NCI-H2171 treated with DMSO at 0.1 percent for 48 hours (cell line): ENCODE results near the gene MEIG1.
"Not testable (repeated sequence)": the region's sequence is repeated elsewhere in the genome, so short reads cannot be mapped to it uniquely, and the experiment has no call there.

ENCODE experiments used
- DNase-seq: peaks from one replicate; lab custom pipeline; 2025; lab: John Stamatoyannopoulos, UW

MEIG1 gene

DNA sequence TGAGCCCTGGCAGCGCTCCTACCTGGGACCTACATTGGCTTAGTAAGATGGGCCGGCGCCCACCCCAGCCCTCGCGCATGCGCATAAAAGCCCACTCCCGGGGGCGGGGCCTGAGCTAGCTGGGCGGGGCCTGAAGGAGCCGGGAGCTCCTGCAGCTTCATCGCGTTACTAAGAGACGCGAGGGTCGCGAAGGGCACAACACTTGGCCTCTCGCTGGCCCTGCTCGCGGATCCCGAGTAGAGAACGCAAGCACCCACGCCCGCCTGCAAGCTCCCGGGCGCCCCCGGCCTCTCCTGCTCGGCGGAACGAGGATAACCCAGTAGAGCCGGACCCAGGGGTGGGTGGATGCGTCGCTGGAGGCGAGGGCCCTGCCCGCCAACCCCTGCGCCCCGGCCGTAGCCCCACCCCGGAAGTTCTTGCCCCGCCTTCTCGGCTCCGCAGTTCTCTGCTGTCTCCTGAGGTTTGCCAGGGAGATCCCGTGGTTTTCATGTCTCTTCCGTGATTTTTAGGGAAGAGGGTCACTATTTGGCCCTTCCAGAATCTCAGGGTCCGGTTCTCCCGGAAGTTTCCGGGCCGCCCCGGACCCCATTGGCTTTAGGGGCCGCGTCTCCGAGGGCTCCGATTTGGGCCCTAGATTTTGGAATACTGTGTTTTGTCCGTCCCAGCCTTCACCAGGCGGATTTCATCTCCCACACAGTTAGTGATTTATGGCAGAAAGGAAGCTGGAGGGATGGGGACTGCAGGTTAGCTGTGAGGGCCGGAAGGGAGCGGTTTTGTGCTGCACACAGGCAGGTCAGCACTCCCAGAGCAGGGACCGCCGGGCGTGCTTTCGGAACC lies at the start of gene MEIG1:
TSS of gene MEIG1 (plus strand) at position 168 of the 837 bp plus-strand sequence. CDS start 7,081 bp downstream, outside the sequence.
- peak; percentile 86 for DNase-seq

DNA sequence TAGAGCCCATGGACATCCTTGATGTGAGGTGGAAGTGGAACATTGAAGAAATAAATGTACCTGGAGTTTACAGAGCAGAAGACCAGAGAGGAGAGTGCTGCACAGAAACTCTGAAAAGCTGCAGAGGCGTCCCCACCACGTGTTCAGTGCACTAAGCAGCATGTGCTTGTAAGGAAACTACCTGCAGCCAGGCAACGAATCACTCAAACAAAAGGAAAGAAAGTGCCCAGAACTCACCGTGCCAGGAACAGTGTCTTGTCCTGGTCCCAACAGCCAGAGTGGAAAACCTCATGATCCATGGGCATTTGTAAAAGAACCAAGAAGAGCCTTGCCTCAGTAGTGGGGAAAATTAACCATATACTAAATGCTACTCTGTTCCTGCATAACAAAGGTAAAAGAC lies 48.2 kb upstream of the MEIG1 start:
- no peak for DNase-seq

DNA sequence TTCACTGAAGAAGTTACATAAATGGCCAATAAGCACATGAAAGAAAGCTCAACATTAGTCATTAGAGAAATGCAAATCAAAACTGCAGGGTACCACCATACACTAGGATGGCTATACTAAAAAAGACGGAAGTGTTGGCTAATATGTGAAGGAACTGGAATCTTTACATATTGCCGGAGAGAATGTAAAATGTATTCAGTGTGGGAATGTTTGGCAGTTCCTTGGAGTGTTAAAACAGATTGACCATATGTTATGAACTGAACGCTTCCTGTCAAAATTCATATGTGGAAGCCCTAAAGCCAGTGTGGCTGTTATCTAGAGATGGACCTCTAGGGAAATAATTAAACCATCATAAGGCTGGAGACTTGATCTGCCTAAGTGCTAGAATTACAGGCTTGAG lies 47.4 kb upstream of the MEIG1 start:
- no peak for DNase-seq

GRCh38 chr10:14916600-14916999 lies 42.6 kb upstream of the MEIG1 start:
- DNase-seq, result no peak

DNA sequence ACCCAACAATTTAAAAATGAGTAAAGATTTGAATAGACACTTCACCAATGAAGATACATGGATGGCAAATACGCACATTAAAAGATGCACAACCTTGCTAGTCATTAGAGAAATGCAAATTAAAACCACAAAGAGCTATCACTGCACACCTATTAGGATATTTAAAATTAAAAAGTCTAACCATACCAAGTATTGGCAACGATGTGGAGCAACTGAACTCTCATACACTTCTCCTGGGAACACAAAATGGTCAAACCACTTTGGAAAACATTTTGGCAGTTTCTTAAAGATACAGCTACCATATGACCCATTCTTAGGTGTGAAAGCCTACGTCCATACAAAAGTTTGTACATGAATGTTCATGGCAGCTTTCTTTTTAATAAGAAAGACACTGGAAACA lies 41.4 kb upstream of the MEIG1 start:
- DNase-seq, result no peak

DNA sequence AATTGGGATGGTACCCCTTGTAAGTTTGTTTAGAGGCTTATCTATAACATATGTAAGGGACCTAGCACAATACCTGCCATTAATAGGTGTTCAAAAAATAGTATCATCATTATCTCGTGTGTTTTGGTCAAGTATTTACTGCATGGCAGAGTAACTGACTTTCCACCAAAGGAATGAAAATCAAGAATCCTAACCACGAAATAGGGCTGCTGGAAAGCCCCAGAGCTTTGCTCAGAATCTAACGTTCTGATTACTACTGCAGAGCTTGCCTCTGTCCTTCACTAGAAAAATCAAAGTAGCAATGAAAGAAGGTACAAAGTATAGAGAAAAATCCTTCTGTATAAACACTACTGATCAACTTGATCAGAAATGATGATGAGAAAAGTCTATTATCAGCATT lies 40.2 kb upstream of the MEIG1 start:
- DNase-seq, result no peak

DNA sequence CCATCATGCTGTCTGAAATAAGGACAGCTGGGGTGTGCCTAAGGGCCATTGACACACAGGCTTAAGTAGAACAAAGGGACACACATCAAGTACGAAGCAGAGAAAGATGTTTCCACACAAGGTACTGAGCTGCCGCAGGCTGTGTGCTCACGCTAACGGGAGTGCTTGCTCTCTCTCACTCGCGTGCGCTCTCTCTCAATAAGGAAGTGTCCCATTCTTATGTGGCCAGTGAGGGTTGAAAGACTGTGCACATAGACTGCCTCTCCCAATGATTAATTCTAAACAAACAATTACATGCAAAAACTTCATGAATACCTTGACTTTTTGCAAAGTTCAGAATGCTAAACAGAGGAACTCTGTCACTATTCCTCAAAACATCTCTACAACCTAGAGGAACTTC lies 35.2 kb upstream of the MEIG1 start:
- no peak for DNase-seq

DNA sequence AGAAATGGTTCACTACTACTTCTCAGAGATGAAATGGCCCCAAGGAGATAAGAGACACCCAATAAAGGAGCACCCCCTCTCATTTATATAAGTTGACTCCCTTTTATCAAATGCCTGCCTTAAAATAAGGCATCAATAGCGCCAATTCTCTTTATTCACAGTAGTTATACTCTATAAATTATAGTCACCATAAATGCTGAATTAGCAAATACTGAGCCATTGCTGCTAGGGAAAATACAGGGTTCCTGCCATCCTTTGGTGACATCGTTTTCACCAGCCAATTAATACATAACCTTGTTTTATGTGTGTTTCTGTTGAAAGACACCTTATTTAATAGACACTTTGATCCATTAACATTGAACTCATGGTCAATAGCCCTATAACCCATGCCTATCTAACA lies 33.9 kb upstream of the MEIG1 start:
- DNase-seq, result no peak

DNA sequence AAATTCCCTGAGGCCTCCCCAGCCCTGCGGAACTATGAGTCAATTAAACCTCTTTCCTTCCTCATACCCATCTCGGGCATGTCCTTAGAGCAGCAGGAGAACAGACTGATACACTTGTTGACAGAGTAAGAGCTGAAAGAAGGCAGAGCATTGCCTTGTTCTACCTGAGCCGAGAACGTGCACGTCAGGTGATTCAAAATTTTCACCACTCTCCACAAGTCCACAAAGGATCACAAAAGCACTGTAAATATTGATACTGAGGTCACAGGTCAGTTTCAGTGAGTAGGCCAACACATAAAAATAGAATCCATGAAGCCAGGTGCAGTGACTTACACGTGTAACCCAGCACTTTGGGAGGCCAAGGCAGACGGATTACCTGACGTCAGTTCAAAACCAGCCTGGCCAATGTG lies 33.1 kb upstream of the MEIG1 start:
- DNase-seq, result no peak

GRCh38 chr10:14926722-14927416 lies 32.3 kb upstream of the MEIG1 start:
- no peak for DNase-seq

DNA sequence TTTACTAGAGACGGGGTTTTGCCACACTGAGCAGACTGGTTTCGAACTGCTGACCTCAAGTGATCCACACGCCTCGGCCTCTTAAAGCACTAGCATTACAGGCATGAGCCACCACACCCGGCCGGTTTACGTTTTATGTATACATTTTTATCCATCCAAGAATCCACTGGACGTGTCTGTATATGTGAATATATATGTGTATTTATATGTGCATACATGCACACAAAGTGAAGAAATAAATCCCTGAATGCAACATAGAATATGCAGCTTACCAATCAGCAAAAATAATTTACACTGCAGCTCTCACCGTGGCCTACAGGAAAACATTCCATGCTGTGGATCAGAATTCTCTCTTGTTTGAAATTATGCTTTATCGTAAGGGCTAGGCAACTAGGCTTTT lies 28.6 kb upstream of the MEIG1 start:
- DNase-seq, result no peak

DNA sequence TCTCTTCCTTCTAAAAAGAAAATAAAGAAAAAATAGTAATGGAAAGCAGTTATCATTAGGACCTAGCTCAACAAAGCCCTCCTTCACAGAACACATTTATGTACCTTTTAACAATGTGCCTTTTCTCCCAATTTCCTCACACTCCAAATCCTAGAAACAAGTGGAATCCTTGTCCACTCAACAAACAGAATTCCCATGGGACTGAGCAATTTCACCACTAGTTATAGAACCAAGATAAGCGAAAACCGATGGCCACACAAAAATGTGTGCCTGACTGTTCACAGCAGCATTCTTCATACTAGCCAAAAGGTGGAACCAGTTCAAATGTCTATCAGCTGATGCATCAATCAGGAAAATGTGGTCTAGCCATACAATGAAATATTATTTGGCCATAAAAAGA lies 22.6 kb upstream of the MEIG1 start:
- DNase-seq, result no peak

DNA sequence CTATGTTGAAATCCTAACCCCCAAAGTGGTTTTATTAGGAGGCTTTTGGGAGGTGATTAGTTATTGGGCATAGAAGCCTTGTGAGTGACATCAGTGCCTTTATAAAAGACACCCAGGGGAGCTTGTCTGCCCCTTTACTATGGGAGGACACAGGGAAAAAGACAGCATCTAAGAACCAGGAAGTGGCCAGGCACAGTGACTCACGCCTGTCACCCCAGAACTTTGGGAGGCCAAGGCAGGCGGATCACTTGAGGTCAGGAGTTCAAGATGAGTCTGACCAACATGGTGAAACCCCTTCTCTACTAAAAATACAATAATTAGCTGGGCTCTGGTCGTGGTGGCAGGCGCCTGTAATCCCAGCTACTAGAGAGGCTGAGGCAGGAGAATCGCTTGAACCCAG lies 20.2 kb upstream of the MEIG1 start:
- DNase-seq, result not testable (repeated sequence)

DNA sequence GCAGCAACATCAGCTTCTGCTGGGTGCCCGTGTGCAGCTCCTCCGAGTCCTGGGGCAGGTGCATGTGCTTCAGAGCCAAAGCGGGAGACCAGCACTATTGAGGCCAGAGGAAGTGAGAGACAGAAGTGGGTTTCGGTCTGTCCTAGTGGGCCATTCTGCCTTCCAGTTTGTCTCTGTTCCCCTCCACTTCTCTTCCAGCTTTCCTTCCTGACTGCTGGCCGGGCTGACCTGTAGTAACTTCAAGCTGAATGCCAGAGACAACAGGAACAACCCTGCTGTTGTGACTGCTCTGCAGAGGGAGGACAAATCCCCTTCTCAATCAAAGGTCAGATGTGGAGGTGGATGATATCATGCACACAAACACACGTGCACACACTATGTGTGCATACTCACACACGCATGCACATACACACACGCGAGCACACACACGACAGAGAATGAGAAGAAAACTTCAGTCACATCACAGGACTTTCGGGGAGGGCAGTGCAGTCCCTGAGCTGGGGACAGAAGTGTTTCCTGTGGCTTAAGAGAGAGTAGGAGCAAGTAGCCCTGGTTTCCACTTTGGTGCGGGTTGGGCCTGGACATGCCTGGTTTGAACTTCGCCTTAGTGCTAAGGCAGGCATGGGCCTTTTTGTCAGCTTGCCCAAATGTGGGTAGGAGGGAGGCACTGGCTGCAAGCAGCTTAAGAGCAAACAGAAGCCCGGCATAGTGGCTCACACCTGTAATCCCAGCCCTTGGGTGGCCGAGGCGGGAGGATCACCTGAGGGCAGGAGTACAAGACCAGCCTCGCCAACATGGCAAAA lies 16.8 kb upstream of the MEIG1 start:
- not testable (repeated sequence) for DNase-seq

DNA sequence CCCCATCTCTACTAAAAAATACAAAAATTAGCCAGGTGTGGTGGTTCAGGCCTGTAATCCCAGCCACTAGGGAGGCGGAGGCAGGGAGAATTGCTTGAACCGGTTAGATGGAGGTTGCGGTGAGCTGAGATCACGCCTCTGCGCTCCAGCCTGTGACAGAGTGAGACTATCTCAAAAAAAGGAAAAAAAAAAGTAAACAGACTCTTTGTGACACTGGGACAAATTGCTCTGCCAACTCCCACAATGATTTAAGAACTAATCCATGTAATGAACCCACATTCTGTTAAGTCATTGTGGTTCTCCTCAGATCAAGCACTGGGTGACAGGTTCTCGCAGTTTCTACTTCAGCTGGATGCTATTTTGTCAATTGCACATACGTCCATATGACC lies 16.2 kb upstream of the MEIG1 start:
- not testable (repeated sequence) for DNase-seq

DNA sequence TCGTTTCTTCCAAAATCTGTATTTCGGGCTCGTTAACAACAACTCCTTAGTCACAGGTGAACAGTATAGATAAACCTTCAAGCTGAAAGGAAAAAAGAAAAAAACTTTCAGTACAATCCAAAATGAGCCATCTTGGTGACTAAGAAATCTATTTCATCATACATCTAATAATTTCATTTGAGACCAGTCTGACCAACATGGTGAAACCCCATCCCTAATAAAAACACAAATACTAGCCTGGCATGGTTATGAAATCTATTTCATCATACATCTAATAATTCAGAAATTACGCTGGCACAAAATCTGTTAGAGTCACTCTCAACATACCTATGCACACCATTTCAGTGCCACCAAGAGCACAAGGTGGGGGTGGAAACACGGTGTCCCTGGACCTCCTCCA lies 14.1 kb upstream of the MEIG1 start:
- no peak for DNase-seq

- DNase-seq, result no peak
Observed at GRCh38 chr10:14947268-14947667, 11.9 kb upstream of the MEIG1 start.

GRCh38 chr10:14949291-14949690 lies 9.9 kb upstream of the MEIG1 start:
- no peak for DNase-seq

GRCh38 chr10:14952851-14953423 lies 6.3 kb upstream of the MEIG1 start:
- DNase-seq, result no peak

GRCh38 chr10:14953424-14954000 lies 5.7 kb upstream of the MEIG1 start:
- no peak for DNase-seq

DNA sequence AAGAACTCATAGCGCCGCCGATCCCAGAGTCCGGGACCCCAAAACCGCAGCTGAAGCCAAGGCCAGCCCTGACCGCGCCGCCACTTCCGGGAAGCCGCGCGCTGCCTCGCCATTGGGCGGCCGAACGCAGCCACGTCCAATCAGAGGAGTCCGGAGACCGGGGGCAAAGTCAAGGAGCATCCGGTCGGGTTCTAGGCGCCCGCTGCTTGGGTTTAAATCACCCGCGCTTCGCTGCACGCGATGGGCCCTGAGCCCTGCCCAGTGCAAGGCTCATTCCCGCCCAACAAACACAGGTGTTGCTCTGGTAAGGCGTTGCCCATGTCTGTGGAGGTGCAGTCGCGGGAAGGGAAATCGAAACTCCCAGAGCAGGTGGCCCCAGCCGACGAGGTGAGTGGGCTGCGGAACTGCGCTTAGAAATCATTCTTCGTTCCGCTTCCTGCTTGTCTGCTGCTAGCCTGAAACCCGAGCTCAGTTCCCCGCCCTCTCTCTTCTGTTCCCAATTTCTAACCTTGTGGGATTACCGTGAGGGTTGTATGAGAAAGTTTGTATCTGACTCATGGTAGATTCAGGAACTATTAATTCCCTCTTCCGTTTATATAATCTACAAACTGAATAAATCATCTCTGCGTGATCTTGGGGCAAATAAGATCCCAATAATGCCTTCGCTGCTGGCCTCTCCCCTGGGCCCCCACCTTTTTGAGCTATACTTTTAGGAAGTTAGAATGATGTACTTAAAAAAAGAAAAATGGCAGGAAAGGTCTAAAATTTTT lies 5.0 kb upstream of the MEIG1 start, which contains the start of gene DCLRE1C:
TSS of gene DCLRE1C (minus strand) at position 96 of the 770 bp plus-strand sequence. CDS start at position 10, 86 bp downstream.
- DNase-seq, result peak; percentile 87
